GM21529 (cell line): ENCODE measurements around the gene OLFM2.
"Not testable (repeated sequence)": the region's sequence is repeated elsewhere in the genome, so short reads cannot be mapped to it uniquely, and the experiment has no call there.

Experiments used
- ATAC-seq: cut with Tn5 transposase; IDR thresholded peaks from one replicate; pipeline ENCODE4 v1.9.1; 2021; ENCODE audit not compliant: unreplicated experiment

Gene OLFM2

GRCh38 chr19:9863759-9864158 lies 72.6 kb downstream of the OLFM2 start:
- no peak for ATAC-seq

DNA sequence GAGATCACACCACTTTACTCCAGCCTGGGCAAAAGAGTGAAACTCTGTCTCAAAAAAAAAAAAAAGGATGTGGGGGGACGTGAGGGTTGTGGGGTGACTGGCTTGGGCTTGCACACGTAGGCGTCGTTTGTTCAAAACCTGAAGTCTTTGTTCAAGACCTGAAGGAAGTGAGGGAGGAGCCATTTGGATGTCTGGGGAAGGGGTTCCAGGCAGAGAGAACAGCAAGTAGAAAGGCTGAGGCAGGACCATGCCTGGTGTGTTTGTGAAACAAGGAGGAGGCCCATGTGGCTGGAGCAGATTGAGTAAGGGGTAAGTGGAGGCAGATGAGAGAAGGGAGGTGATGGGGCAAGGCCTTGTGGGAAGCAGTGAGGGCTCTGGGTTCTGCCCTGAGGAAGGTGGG lies 73.4 kb downstream of the OLFM2 start:
- no peak for ATAC-seq

GRCh38 chr19:9861503-9861902 lies 74.8 kb downstream of the OLFM2 start:
- ATAC-seq: no peak

DNA sequence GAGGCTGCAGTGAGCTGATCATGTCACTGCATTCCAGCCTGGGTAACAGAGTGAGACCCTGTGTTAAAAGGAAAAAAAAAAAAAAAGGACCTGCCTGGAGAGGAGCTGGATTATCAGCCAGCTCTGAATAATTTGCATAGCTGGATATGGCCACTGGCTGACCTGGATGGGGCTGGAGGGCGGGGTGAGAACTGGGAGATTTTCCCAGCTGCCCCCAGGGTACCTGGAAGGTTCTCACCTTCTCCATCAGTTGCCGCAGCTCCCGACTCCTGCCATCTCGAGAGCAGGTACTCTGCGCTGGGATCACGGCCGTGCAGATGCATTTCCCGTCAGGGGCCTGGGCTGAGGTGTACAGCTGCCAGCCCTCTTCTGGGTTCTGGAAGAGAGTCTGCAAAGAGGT lies 75.9 kb downstream of the OLFM2 start:
- ATAC-seq: no peak

DNA sequence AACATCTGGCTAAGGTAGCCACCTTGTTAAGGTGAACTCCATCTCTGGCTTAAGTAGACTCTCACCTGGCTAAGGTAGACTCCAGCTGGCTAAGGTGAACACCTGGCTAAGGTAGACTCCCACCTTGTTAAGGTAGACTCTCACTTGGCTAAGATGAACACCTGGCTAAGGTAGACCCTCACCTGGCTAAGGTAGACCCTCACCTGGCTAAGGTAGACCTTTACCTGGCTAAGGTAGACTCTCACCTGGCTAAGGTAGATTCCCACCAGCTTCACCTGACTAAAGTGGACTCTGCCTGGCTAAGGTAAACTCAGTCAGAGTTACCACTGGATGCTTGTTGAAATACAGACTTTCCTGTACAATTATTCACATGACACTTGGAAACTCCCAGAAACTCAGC lies 77.5 kb downstream of the OLFM2 start:
- no peak for ATAC-seq

GRCh38 chr19:9857920-9858746 lies 78.2 kb downstream of the OLFM2 start:
- no peak for ATAC-seq

DNA sequence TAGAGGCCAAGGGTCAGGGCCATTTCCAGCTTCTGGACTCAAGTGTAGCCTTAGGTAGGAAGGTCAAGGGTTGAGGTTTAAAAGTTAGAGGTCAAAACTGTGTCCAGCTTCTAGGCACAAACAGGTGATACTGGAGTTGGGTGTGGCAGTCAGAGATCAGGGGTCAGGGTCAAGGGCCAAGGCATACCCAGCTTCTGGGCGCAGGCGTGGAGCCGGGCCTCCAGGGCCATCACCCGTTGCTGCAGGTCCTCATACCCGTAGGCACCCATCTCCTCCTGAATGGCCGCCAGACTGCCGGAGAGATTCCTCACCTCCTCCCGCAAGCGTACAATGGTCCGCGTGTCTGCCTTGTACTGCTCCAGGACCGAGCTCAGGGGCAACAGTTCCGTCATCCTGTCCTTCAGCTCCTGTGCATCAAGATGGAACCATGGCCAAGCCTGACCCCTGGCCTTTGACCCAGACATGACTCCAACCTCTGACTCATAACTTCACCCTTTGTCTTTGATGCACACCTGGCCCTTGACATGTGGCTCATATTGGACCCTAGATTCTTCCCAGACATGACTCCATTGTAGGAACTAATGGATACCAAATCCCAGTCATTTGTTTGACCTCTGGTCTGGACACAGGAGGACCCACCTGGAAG lies 79.1 kb downstream of the OLFM2 start:
- no peak for ATAC-seq

DNA sequence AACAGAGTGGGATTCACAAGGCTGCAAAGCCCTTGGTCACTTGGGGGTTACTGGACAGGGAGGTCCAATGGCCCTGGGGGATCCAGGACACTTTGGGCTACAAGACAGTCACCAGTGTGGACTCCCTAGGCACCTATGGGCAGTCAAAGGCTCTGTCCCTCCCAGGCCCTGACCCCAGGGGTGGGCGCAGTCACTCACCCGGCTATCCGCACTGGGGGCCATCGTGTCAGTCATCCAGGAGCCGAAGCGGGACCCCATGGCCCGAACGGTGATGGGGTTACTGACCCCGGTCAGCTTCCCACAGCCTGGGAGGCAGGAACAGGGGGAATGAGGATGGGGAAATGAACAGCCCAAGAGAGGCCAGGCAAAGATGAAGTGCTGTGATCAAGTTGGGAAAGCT lies 79.7 kb downstream of the OLFM2 start:
- ATAC-seq: no peak

GRCh38 chr19:9854282-9854846 lies 82.0 kb downstream of the OLFM2 start:
- ATAC-seq: no peak

DNA sequence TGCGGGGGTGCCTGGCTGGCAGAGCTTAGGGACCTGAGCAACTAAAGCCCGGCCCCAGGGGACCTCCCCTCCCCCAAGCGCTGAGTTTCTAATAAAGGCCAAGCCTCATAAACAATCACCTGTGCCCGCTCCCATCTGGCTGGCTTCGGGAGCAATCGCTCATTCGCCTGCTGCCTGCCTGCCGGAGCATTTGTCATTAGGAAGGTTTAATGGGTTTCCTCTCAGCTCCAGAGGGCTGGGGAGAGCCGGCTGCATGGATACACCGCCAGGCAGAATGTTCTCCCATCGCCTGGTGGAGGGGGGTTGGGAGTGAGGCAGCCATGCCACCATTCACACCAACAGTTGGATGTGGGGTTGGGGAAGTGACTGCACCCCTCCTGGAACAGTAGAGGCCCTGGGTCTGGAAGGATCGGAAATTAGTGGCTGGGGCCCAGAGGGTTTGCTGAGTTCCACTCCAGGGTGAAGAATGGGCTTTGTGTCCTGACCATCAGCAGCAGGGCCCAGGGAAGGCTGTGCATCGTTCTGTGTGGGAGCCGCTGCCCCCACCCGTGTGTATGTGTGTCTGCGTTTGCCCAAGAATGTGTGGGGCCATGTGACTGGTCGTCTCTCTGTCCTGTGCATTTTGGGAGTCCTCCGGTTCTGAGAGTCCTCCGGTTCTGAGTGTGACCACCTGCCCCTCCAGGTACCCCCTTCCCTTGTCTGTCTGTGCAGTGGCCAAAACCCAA lies 85.9 kb downstream of the OLFM2 start:
- no peak for ATAC-seq

DNA sequence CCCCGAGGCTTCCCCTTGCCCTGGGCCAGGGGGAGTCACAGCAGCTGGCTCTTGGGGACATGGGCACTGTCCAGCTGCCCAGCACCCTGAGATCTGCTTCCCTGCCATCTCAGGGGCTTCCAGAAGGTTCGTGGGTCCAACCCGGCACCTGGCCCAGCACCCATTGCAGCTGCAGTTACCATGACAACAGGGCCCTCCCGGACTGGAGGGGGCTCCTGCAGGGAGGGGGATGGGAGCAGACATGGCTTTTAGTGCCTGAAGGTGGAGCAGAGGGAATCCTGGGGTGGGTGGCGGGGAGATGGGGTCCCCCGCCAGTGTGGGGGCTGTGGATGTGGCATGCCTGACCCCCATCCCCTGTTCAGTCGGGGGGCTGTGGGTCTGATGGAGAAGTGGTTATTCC lies 86.5 kb downstream of the OLFM2 start:
- no peak for ATAC-seq

- ATAC-seq: no peak
These were observed 87.6 kb downstream of the OLFM2 start for GRCh38 chr19:9848762-9849161.

DNA sequence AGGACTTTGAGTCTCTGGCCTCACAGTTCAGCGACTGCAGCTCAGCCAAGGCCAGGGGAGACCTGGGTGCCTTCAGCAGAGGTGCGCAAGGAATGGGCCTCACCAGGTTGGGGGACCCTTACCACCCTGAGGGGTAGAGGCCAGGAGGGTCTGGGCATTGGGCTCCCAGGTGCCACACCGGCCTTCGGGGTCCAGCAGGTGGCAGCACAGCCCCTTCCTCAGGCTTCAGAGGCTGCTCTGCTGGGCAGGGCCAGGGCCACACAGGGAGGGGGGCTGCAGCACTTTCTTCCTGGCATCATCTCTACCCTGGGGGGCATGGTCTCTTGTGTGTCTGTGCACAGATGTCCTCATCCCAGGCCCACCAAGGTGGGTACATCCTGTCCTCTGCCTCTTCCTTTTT lies 88.3 kb downstream of the OLFM2 start:
- no peak for ATAC-seq

DNA sequence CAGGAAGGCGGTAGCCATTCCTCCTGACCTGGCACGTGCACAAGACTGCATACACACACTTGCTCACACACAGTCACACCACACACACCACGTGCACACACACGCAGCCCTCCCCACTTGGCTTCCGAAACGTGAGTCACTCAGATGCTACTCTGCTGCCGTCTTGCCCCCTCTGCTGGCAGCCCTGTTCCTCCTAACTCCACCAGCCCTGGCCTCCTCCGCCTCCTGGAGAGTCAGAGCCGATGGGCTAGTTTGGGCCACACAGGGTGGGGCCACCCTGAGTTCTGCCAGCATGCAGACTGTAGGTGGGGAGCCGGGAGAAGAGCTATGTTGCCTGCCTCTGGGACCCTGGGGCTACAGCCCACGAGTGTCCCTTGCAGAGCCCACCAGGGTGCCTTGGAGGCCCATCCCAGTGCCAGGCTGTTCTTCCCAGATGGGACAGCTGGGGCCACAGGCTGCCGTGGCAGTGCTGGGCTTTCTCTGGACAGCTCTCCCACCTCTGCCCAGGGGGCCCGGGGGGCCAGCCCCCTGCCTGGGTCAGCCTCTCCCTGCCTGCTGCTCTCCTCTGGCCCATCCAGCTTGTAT lies 89.1 kb downstream of the OLFM2 start:
- ATAC-seq: no peak

GRCh38 chr19:9843626-9844273 lies 92.6 kb downstream of the OLFM2 start:
- not testable (repeated sequence) for ATAC-seq

GRCh38 chr19:9842834-9843625 lies 93.3 kb downstream of the OLFM2 start:
- ATAC-seq: no peak

DNA sequence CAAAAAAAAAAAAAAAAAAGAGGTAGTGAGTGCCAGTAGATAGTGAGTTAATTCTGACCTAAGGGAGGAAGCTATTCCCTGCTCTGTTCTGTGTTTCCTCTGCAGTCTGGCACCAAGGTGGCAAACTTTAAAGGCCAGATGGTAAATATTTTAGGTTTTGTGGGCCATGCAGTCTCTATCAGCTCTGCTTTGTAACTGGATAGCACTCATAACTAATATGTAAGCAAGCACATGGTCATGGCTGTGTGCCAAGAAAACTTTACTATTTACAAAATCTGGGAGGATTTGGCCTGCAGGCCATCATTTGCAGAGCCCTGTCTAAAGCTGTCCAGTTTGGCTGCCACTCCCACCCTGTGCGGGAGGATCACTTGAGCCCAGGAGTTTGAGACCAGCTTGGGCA lies 96.9 kb downstream of the OLFM2 start:
- no peak for ATAC-seq

DNA sequence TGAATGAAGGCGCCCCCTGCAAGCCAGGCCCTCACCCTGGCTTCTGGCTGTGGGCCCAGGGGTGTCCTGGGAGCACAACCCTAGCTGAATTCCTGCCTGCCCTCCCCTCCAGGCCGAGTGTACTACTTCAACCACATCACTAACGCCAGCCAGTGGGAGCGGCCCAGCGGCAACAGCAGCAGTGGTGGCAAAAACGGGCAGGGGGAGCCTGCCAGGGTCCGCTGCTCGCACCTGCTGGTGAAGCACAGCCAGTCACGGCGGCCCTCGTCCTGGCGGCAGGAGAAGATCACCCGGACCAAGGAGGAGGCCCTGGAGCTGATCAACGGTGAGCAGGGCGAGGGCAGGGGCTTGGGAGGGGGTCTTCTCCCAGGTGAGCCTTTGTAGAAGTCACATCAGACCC lies 98.0 kb downstream of the OLFM2 start:
- ATAC-seq: no peak

DNA sequence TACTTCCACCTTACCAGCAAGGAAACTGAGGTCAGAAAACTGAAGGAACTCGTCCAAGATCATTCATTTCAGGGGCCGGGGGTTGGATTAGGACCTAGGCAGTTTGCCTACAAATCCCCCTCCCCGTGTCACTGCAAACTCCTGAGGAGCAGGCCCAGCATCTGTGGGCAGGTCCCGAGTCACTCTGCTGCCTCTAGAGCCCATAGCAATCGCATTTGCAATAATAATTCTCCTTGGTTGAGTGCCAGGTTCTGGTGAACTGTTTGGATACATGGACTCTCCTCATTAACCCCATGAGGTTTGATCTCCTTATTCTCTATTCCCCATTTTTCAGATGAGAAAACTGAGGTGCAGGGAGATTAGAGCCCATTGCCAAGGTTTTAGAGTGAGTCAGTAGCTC lies 100.3 kb downstream of the OLFM2 start:
- no peak for ATAC-seq

GRCh38 chr19:9835507-9835949 lies 100.8 kb downstream of the OLFM2 start:
- ATAC-seq: peak; percentile 2
